Lower leg skin (tissue), 4 donors: ENCODE measurements around the gene BNC1. TPM values are rescaled to one million over a fixed set of nuclear protein-coding genes. Genes with fewer than 3 reads are reported as not detected.
"Not testable (repeated sequence)": the region's sequence is repeated elsewhere in the genome, so short reads cannot be mapped to it uniquely, and the experiment has no call there.

ENCODE experiments used
- DNase-seq, 2 donors: peaks; one replicate each; pipeline ENCODE4 v3.0.0-alpha.2; 2019; ENCODE audit warnings: low spot score in 2 of 2
- H3K4me3 ChIP-seq: fragments of 200-600 bp; sonication (generic); 2 replicates; pipeline ENCODE4 v1.5.1; 2017; ENCODE audit warnings: mild to moderate bottlenecking, low read depth; ENCODE audit not compliant: poor library complexity, severe bottlenecking
- POLR2A ChIP-seq, 2 donors: fragments of 450-650 bp; IDR thresholded peaks; one replicate each; pipeline ENCODE4 v1.6.1; 2016 to 2017; ENCODE audit warnings: antibody characterized with exemption in 2 of 2, mild to moderate bottlenecking in 1 of 2, moderate library complexity in 1 of 2
- WGBS, 2 donors: methylation state at CpG; one replicate each; pipeline ENCODE4 v1.1.5; 2018; 5-methylcytosine and 5-hydroxymethylcytosine counted together
- intact Hi-C: fragments of 100-400 bp; cut with DNase I; formaldehyde crosslinking; loops from one replicate; pipeline ENCODE4 v1.15.0; 2023; ENCODE audit warnings: low total_unique reads
- total RNA-seq, 4 donors: library from RNA; depleted of rRNA; stranded (reverse); fragments of >200 nt; gene quantifications; one replicate each; pipeline ENCODE4 v1.1.0, GENCODE V29; 2016
- TF ChIP-seq, protein P1 (sequence below), 3 donors: fragments of 450-650 bp; IDR thresholded peaks; one replicate each; pipeline ENCODE4 v1.5.1; 2016; ENCODE audit warnings: antibody characterized with exemption in 3 of 3, mild to moderate bottlenecking in 3 of 3, moderate library complexity in 2 of 3

The BNC1 gene
- total RNA-seq, 4 donors from 2014 or later: 26.2 to 31.6 (median 28.8) TPM

- no peak overlapping the region for H3K4me3 ChIP-seq
- DNase-seq: peak in 1 of 2 donors; percentile 64
- intact Hi-C loops: no loop called here
- TF ChIP-seq POLR2A (IDR thresholded peaks at IDR 0.05): no peak
- TF ChIP-seq, protein P1, sequence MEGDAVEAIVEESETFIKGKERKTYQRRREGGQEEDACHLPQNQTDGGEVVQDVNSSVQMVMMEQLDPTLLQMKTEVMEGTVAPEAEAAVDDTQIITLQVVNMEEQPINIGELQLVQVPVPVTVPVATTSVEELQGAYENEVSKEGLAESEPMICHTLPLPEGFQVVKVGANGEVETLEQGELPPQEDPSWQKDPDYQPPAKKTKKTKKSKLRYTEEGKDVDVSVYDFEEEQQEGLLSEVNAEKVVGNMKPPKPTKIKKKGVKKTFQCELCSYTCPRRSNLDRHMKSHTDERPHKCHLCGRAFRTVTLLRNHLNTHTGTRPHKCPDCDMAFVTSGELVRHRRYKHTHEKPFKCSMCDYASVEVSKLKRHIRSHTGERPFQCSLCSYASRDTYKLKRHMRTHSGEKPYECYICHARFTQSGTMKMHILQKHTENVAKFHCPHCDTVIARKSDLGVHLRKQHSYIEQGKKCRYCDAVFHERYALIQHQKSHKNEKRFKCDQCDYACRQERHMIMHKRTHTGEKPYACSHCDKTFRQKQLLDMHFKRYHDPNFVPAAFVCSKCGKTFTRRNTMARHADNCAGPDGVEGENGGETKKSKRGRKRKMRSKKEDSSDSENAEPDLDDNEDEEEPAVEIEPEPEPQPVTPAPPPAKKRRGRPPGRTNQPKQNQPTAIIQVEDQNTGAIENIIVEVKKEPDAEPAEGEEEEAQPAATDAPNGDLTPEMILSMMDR (IDR thresholded peaks at IDR 0.05): no peak
- WGBS, 2 donors: 67 to 84% methylated on average over 8 of the region's 8 CpGs
These were observed 40.8 kb downstream of the BNC1 start for GRCh38 chr15:83243634-83244033.

DNA sequence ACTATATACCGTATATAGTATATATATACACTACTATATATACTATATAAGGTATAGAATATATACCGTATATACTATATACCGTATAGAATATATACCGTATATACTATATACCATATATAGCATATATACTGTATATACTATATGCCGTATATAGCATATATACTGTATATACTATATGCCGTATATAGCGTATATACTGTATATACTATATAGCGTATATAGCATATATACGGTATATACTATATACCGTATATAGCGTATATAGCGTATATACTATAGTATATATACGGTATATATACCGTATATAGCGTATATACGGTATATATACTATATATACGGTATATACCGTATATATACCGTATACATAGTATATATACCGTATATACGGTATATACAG is 54.2 kb downstream of the BNC1 start:
- intact Hi-C loops: no loop called here
- H3K4me3 ChIP-seq: no peak overlapping the region
- DNase-seq: no peak
- no peak for TF ChIP-seq POLR2A (IDR thresholded peaks at IDR 0.05)
- TF ChIP-seq, protein P1 (IDR thresholded peaks at IDR 0.05): no peak
- 93 to 95% methylated on average over 21 of the region's 21 CpGs for WGBS, 2 donors

DNA sequence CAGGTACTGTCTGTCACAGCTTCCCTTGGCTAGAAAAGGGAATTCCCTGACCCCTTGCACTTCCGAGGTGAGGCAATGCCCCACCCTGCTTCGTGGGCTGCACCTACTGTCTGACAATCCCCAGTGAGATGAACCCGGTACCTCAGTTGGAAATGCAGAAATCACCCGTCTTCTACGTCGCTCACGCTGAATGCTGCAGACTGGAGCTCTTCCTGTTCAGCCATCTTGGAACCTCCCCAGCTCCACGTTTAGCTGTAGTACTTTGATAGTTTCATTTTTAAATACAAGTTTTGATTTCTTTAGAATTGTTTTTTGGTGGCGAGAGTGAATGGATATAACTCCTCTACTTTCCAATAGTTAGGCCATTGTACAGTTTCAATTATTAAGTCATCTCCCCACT is 59.0 kb downstream of the BNC1 start:
- WGBS, 2 donors: 79 to 80% methylated on average over 9 of the region's 9 CpGs
- no peak for TF ChIP-seq POLR2A (IDR thresholded peaks at IDR 0.05)
- TF ChIP-seq, protein P1 (IDR thresholded peaks at IDR 0.05): no peak
- no peak for DNase-seq
- intact Hi-C loops: no loop called here
- H3K4me3 ChIP-seq: no peak overlapping the region

DNA sequence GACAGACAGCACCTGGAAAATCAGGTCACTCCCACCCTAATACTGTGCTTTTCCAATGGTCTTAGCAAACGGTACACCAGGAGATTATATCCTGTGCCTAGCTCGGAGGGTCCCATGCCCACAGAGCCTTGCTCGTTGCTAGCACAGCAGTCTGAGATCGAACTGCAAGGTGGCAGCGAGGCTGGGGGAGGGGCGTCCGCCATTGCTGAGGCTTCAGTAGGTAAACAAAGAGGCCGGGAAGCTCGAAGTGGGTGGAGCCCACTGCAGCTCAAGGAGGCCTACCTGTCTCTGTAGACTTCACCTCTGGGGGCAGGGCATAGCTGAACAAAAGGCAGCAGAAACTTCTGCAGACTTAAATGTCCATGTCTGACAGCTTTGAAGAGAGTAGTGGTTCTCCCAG is 62.7 kb downstream of the BNC1 start:
- H3K4me3 ChIP-seq, intact Hi-C loops, DNase-seq: not testable (repeated sequence)
- 90 to 93% methylated on average over 9 of the region's 9 CpGs for WGBS, 2 donors

- intact Hi-C loops: no loop called here
- TF ChIP-seq, protein P1 (IDR thresholded peaks at IDR 0.05): no peak
- no peak for TF ChIP-seq POLR2A (IDR thresholded peaks at IDR 0.05)
- 92 to 97% methylated on average over 1 of the region's 1 CpG for WGBS, 2 donors
- no peak overlapping the region for H3K4me3 ChIP-seq
- no peak for DNase-seq
These were observed 65.4 kb downstream of the BNC1 start for GRCh38 chr15:83219026-83219425.

GRCh38 chr15:83215306-83215705 is 69.2 kb downstream of the BNC1 start:
- WGBS, 2 donors: 95 to 100% methylated on average over 2 of the region's 2 CpGs
- H3K4me3 ChIP-seq: no peak overlapping the region
- no peak for TF ChIP-seq POLR2A (IDR thresholded peaks at IDR 0.05)
- TF ChIP-seq, protein P1 (IDR thresholded peaks at IDR 0.05): no peak
- no peak for DNase-seq
- intact Hi-C loops: no loop called here
